ENCODE measurements around the gene CRMP1.

CRMP1 gene

DNA sequence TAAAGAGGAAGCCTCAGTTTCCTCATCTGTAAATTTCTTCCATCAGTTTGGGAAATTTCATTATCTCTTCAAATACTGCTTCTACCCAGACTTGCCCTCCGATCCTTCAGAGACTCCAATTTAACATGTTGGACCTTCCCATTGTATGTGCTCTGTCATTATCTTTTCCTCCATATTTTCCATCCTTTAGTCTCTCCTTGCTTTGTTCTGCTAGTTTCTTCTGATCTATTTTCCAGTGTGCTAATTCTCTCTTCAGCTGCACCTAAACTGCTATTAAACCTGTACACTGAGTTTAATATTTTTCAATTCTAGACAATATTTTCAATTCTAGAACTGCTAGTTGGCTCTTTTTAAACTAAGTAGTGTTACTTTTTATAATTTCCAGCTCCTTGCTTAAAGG lies 116.4 kb downstream of the CRMP1 start:
- no peaks in the 10 kb centered on the region for H3K9me3 ChIP-seq (ENCODE audit: control insufficient read depth, low read length)
- no peak overlapping the region for H3K4me3 ChIP-seq (ENCODE audit: low read length)
- no peaks in the 10 kb centered on the region for H3K36me3 ChIP-seq (ENCODE audit: control insufficient read depth, insufficient read depth, low read length)
- H3K9ac ChIP-seq (ENCODE audit: low read length) = no peak overlapping the region
- H3K4me1 ChIP-seq (ENCODE audit: control insufficient read depth, insufficient read depth, low read length) = no peaks in the 10 kb centered on the region
- no peaks in the 10 kb centered on the region for H3K27me3 ChIP-seq (ENCODE audit: control insufficient read depth, insufficient read depth, low read length)

- Histone ChIP-seq H3K4me3 (ENCODE audit: low read length) (no peak overlapping the region), H3K36me3 (ENCODE audit: control insufficient read depth, insufficient read depth, low read length) (no peaks in the 10 kb centered on the region)
Observed at GRCh38 chr4:5774416-5775036, 118.4 kb downstream of the CRMP1 start.

GRCh38 chr4:5773271-5773555 lies 119.7 kb downstream of the CRMP1 start:
- H3K36me3 ChIP-seq (ENCODE audit: control insufficient read depth, insufficient read depth, low read length) = no peaks in the 10 kb centered on the region
- H3K4me3 ChIP-seq (ENCODE audit: low read length) = no peak overlapping the region
- no peak overlapping the region for H3K9ac ChIP-seq (ENCODE audit: low read length)
- no peaks in the 10 kb centered on the region for H3K27me3 ChIP-seq (ENCODE audit: control insufficient read depth, insufficient read depth, low read length)
- H3K9me3 ChIP-seq (ENCODE audit: control insufficient read depth, low read length) = no peaks in the 10 kb centered on the region
- H3K4me1 ChIP-seq (ENCODE audit: control insufficient read depth, insufficient read depth, low read length) = no peaks in the 10 kb centered on the region

More at GRCh38 chr4:5774416-5775036, 118.4 kb downstream of the CRMP1 start:
- Histone ChIP-seq H3K27me3 (ENCODE audit: control insufficient read depth, insufficient read depth, low read length) (no peaks in the 10 kb centered on the region), H3K9ac (ENCODE audit: low read length) (no peak overlapping the region), H3K4me1 (ENCODE audit: control insufficient read depth, insufficient read depth, low read length) (no peaks in the 10 kb centered on the region), H3K9me3 (ENCODE audit: control insufficient read depth, low read length) (no peaks in the 10 kb centered on the region)

GRCh38 chr4:5772528-5773270 lies 120.2 kb downstream of the CRMP1 start:
- Histone ChIP-seq H3K36me3 (ENCODE audit: control insufficient read depth, insufficient read depth, low read length) (no peaks in the 10 kb centered on the region), H3K4me1 (ENCODE audit: control insufficient read depth, insufficient read depth, low read length) (no peaks in the 10 kb centered on the region), H3K9ac (ENCODE audit: low read length) (no peak overlapping the region), H3K9me3 (ENCODE audit: control insufficient read depth, low read length) (no peaks in the 10 kb centered on the region), H3K27me3 (ENCODE audit: control insufficient read depth, insufficient read depth, low read length) (no peaks in the 10 kb centered on the region), H3K4me3 (ENCODE audit: low read length) (no peak overlapping the region)
